ENCODE results near the gene CENPP.

The CENPP gene

DNA sequence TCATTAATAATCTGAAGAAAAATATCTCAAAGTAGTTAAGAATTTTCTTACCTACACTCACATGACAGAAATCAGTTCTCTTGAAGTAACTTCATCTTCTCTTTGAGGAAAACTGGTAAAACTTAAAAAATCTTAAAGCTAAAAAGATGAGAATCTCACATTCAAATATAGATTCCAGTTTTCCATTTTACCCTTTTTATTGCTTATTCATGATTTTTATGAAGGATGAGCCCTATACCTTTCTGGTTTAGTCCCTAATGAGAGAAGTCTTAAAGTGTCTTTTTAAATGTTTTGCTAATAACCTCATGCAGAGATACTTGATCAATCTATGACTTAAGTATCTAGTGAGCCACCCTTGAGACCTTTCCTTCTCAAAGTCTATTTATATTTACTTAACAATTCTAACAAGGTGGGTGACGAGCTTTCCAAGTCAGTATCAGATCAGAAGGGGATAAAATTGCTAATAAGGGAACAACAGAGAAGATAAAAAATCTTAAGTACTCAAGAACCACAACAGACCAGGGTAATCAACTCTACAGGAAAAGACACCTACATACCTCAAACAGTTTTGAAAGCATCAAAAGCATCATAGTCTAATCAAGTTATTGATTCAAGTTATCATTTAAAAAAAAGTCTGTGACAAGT is 34.8 kb upstream of the CENPP start:
- no peak for DNase-seq (ENCODE audit: low read depth)
- H3K4me3 ChIP-seq (ENCODE audit: low read depth, low read length) = peak overlapping the region; percentile 98
- TF ChIP-seq, protein P1, sequence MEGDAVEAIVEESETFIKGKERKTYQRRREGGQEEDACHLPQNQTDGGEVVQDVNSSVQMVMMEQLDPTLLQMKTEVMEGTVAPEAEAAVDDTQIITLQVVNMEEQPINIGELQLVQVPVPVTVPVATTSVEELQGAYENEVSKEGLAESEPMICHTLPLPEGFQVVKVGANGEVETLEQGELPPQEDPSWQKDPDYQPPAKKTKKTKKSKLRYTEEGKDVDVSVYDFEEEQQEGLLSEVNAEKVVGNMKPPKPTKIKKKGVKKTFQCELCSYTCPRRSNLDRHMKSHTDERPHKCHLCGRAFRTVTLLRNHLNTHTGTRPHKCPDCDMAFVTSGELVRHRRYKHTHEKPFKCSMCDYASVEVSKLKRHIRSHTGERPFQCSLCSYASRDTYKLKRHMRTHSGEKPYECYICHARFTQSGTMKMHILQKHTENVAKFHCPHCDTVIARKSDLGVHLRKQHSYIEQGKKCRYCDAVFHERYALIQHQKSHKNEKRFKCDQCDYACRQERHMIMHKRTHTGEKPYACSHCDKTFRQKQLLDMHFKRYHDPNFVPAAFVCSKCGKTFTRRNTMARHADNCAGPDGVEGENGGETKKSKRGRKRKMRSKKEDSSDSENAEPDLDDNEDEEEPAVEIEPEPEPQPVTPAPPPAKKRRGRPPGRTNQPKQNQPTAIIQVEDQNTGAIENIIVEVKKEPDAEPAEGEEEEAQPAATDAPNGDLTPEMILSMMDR (IDR thresholded peaks at IDR 0.05; ENCODE audit: low read depth, low read length) = no peak
- no peak for TF ChIP-seq POLR2A (IDR thresholded peaks at IDR 0.05; ENCODE audit: extremely low read depth, insufficient read length)
- TF ChIP-seq, protein P2, sequence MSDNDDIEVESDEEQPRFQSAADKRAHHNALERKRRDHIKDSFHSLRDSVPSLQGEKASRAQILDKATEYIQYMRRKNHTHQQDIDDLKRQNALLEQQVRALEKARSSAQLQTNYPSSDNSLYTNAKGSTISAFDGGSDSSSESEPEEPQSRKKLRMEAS (IDR thresholded peaks at IDR 0.05; ENCODE audit: low read depth, low read length) = no peak
- TF ChIP-seq MYC (IDR thresholded peaks at IDR 0.05; ENCODE audit: low read depth, low read length) = no peak

DNA sequence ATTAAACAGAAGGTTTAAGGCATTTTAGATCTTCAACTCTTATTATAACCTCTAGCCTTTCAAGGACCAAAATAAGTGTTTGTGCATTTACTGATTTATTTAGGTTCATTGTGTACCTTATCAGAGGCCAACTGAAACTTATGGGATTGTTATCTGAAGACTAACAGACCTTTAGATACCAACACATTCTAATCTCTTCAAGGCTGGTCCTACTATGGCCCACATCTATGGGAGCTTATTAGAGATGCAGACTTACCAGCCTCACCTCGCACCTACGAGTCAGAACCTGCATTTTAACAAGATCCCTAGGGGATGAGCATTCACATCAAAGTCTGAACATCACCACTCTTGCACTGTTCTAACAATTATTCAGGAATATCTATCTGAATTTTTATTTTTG is 34.2 kb upstream of the CENPP start:
- H3K4me3 ChIP-seq (ENCODE audit: low read depth, low read length) = peak overlapping the region; percentile 98
- TF ChIP-seq, protein P2 (IDR thresholded peaks at IDR 0.05; ENCODE audit: low read depth, low read length) = no peak
- TF ChIP-seq, protein P1 (IDR thresholded peaks at IDR 0.05; ENCODE audit: low read depth, low read length) = no peak
- TF ChIP-seq POLR2A (IDR thresholded peaks at IDR 0.05; ENCODE audit: extremely low read depth, insufficient read length) = no peak
- no peak for TF ChIP-seq MYC (IDR thresholded peaks at IDR 0.05; ENCODE audit: low read depth, low read length)
- no peak for DNase-seq (ENCODE audit: low read depth)

DNA sequence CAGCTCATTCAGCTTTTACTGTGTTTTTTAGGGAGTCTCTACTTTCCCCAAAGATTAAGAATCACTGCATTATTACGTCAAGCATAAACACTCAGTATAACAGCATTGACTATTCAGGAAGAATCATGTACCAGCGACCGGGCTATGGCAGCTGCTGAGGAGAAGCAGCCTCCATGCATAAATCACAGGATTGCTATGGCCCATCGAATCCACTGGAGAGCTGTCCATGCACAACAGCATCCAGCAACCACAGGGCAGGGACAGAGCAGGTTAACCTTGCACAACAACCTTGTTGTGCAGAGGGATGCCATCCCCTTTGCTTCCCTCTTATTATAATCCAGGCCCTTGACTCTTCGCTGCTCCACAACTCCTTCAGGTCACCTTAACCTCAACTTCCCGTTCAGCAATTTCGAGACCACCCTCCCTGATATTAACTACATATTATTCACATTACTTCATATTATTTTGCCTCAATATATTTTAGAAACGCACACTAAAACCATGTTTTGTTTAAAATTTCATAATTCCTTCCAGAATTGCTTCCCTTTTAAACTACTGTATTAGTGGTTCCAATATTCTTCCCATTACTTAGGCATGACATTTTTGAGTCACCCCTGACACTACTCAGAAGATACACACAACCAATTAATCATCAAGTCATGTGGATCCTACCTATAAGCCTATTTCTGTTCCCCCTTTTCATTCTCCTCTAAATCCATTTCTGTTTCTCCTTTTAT is 33.2 kb upstream of the CENPP start:
- DNase-seq (ENCODE audit: low read depth) = peak; percentile 55
- TF ChIP-seq POLR2A (IDR thresholded peaks at IDR 0.05; ENCODE audit: extremely low read depth, insufficient read length) (no peak), MYC (IDR thresholded peaks at IDR 0.05; ENCODE audit: low read depth, low read length) (no peak)
- TF ChIP-seq, protein P1 (IDR thresholded peaks at IDR 0.05; ENCODE audit: low read depth, low read length) = no peak
- TF ChIP-seq, protein P2 (IDR thresholded peaks at IDR 0.05; ENCODE audit: low read depth, low read length) = no peak
- H3K4me3 ChIP-seq (ENCODE audit: low read depth, low read length) = peak overlapping the region; percentile 98

DNA sequence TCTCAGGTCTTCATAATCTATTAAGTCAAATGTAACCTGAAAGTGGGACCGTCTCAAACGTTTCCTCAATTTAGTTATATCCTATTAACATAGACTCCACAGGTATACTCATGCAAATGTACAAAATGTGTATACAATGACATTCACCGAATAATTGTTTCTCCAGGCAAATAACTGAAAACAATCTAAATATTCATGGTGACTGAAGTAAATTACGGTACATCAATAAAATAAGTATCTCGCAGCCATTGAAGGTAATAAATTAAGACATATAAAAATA is 32.7 kb upstream of the CENPP start:
- peak overlapping the region; percentile 98 for H3K4me3 ChIP-seq (ENCODE audit: low read depth, low read length)
- TF ChIP-seq MYC (IDR thresholded peaks at IDR 0.05; ENCODE audit: low read depth, low read length) = no peak
- TF ChIP-seq POLR2A (IDR thresholded peaks at IDR 0.05; ENCODE audit: extremely low read depth, insufficient read length) = no peak
- TF ChIP-seq, protein P2 (IDR thresholded peaks at IDR 0.05; ENCODE audit: low read depth, low read length) = no peak
- TF ChIP-seq, protein P1 (IDR thresholded peaks at IDR 0.05; ENCODE audit: low read depth, low read length) = no peak
- DNase-seq (ENCODE audit: low read depth) = peak; percentile 22

DNA sequence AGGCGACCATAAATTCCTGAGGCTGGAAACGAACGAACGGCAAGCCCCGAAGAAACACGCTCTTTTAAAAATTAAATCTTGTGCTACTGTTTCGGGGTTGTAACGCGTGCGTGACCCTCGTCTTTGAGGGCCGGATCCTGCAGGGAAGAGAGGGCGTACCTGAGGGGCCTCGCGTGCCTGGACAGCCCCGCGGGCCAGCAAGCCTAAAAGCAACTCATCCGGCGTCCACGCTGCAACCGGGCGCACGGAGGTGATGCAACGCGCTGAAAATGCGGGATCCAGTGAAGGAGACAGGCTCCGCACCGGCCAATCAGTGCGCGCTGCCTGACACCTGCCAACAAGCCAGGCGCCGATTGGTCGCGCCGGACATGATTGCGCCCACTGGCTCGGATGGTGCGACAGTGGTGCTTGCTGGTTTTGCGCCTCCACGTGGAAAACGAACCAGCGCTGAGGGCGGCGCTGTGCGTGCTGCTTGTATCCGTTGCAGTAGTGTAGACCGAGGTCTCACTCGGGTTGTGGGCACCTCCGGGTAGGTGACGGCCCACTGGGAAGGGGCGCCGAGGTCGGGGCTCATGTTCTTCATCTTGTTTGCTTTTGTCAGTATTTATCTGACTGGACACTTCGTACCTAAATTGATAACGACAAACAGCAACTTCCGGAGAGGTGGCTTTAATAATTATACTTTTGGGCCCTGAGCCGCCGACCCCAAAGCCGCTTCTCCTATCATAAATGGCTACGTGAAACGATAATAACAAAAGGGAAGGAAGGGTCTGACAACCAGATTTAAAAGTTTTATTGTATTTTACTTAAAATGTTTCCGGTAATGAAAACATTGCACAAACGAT is 32.1 kb upstream of the CENPP start, which contains the start of gene IARS1:
Gene IARS1 (minus strand): TSS at position 246 of the 845 bp plus-strand sequence. CDS start 4,278 bp downstream, outside the sequence.
- H3K4me3 ChIP-seq (ENCODE audit: low read depth, low read length) = peak within 1 kb of the TSS; percentile 98
- TF ChIP-seq POLR2A (IDR thresholded peaks at IDR 0.05; ENCODE audit: extremely low read depth, insufficient read length) (peak; percentile 90), MYC (IDR thresholded peaks at IDR 0.05; ENCODE audit: low read depth, low read length) (peak; percentile 99)
- TF ChIP-seq, protein P2 (IDR thresholded peaks at IDR 0.05; ENCODE audit: low read depth, low read length) = peak; percentile 98
- TF ChIP-seq, protein P1 (IDR thresholded peaks at IDR 0.05; ENCODE audit: low read depth, low read length) = peak; percentile 16
- DNase-seq (ENCODE audit: low read depth) = peak; percentile 99

Data from NB4 (cell line).